ENCODE results near the gene IFT27.

IFT27 gene

GRCh38 chr22:36775964-36776669 lies at the start of gene IFT27:
Gene IFT27 (minus strand): TSS chr22:36776119. CDS start chr22:36775707, 412 bp downstream.
- H3K27ac ChIP-seq = peak within 1 kb of the TSS; percentile 52
- no peak for TF ChIP-seq ZFX (IDR thresholded peaks at IDR 0.05; ENCODE audit: borderline replicate concordance)
- TF ChIP-seq CTCF (IDR thresholded peaks at IDR 0.05) = no peak

GRCh38 chr22:36824655-36825054 lies 48.7 kb upstream of the IFT27 start:
- TF ChIP-seq CTCF (IDR thresholded peaks at IDR 0.05) (no peak), ZFX (IDR thresholded peaks at IDR 0.05; ENCODE audit: borderline replicate concordance) (no peak)
- no peak overlapping the region for H3K27ac ChIP-seq

GRCh38 chr22:36823186-36823839 lies 47.4 kb upstream of the IFT27 start:
- H3K27ac ChIP-seq = no peak overlapping the region
- TF ChIP-seq CTCF (IDR thresholded peaks at IDR 0.05) = no peak
- TF ChIP-seq ZFX (IDR thresholded peaks at IDR 0.05; ENCODE audit: borderline replicate concordance) = no peak

GRCh38 chr22:36822581-36822980 lies 46.7 kb upstream of the IFT27 start:
- H3K27ac ChIP-seq = no peak overlapping the region

GRCh38 chr22:36819112-36819511 lies 43.2 kb upstream of the IFT27 start:
- TF ChIP-seq ZFX (IDR thresholded peaks at IDR 0.05; ENCODE audit: borderline replicate concordance) (no peak), CTCF (IDR thresholded peaks at IDR 0.05) (no peak)

More at GRCh38 chr22:36822581-36822980, 46.7 kb upstream of the IFT27 start:
- TF ChIP-seq CTCF (IDR thresholded peaks at IDR 0.05) (no peak), ZFX (IDR thresholded peaks at IDR 0.05; ENCODE audit: borderline replicate concordance) (no peak)

GRCh38 chr22:36818010-36818642 lies 42.2 kb upstream of the IFT27 start:
- no peak overlapping the region for H3K27ac ChIP-seq
- TF ChIP-seq CTCF (IDR thresholded peaks at IDR 0.05) = no peak
- TF ChIP-seq ZFX (IDR thresholded peaks at IDR 0.05; ENCODE audit: borderline replicate concordance) = no peak

More at GRCh38 chr22:36819112-36819511, 43.2 kb upstream of the IFT27 start:
- no peak overlapping the region for H3K27ac ChIP-seq

GRCh38 chr22:36817525-36817848 lies 41.6 kb upstream of the IFT27 start:
- H3K27ac ChIP-seq = no peak overlapping the region
- TF ChIP-seq ZFX (IDR thresholded peaks at IDR 0.05; ENCODE audit: borderline replicate concordance) (no peak), CTCF (IDR thresholded peaks at IDR 0.05) (no peak)
